ENCODE results near the gene BRIP1.

DNA sequence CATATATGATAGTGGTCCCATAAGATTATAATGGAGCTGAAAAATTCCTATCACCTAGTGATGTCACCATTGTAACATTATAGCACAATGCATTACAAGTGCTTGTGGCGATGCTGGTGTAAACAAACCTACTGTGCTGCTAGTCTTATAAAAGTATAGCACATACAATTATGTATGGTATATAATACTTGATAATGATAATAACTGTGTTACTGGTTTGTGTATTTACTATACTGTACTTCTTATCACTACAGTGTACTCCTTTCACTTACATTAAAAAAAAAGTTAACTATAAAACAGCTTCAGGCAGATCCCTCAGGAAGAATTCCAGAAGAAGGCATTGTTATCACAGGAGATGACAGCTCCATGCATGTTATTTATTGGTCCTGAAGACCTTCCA is 150.3 kb downstream of the BRIP1 start:
- TF ChIP-seq, protein P1, sequence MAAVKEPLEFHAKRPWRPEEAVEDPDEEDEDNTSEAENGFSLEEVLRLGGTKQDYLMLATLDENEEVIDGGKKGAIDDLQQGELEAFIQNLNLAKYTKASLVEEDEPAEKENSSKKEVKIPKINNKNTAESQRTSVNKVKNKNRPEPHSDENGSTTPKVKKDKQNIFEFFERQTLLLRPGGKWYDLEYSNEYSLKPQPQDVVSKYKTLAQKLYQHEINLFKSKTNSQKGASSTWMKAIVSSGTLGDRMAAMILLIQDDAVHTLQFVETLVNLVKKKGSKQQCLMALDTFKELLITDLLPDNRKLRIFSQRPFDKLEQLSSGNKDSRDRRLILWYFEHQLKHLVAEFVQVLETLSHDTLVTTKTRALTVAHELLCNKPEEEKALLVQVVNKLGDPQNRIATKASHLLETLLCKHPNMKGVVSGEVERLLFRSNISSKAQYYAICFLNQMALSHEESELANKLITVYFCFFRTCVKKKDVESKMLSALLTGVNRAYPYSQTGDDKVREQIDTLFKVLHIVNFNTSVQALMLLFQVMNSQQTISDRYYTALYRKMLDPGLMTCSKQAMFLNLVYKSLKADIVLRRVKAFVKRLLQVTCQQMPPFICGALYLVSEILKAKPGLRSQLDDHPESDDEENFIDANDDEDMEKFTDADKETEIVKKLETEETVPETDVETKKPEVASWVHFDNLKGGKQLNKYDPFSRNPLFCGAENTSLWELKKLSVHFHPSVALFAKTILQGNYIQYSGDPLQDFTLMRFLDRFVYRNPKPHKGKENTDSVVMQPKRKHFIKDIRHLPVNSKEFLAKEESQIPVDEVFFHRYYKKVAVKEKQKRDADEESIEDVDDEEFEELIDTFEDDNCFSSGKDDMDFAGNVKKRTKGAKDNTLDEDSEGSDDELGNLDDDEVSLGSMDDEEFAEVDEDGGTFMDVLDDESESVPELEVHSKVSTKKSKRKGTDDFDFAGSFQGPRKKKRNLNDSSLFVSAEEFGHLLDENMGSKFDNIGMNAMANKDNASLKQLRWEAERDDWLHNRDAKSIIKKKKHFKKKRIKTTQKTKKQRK (IDR thresholded peaks at IDR 0.05; ENCODE audit: low read depth, low read length) = no peak
- TF ChIP-seq CBX5 (IDR thresholded peaks at IDR 0.05; ENCODE audit: low read depth) = no peak
- no peak for TF ChIP-seq RAD21 (IDR thresholded peaks at IDR 0.05; ENCODE audit: insufficient read depth, low read depth, low read length)
- no peak for TF ChIP-seq POLR2A (IDR thresholded peaks at IDR 0.05; ENCODE audit: low read depth, low read length)
- TF ChIP-seq, protein P2, sequence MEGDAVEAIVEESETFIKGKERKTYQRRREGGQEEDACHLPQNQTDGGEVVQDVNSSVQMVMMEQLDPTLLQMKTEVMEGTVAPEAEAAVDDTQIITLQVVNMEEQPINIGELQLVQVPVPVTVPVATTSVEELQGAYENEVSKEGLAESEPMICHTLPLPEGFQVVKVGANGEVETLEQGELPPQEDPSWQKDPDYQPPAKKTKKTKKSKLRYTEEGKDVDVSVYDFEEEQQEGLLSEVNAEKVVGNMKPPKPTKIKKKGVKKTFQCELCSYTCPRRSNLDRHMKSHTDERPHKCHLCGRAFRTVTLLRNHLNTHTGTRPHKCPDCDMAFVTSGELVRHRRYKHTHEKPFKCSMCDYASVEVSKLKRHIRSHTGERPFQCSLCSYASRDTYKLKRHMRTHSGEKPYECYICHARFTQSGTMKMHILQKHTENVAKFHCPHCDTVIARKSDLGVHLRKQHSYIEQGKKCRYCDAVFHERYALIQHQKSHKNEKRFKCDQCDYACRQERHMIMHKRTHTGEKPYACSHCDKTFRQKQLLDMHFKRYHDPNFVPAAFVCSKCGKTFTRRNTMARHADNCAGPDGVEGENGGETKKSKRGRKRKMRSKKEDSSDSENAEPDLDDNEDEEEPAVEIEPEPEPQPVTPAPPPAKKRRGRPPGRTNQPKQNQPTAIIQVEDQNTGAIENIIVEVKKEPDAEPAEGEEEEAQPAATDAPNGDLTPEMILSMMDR (IDR thresholded peaks at IDR 0.05 in 2 of 3, conservative IDR thresholded peaks at IDR 0.05 in 1 of 3; ENCODE audit: control insufficient read depth in 2 of 3, extremely low read depth in 1 of 3, insufficient read depth in 1 of 3, low read depth in 3 of 3, low read length in 3 of 3) = no peak
- TF ChIP-seq MTA3 (IDR thresholded peaks at IDR 0.05; ENCODE audit: borderline replicate concordance, low read length) = no peak
